Neural crest cell (in vitro differentiated cells): Measurements from ENCODE around the gene RAB9B. TPM values are rescaled to one million over a fixed set of nuclear protein-coding genes. Genes with fewer than 3 reads are reported as not detected.
"Not testable (repeated sequence)": the region's sequence is repeated elsewhere in the genome, so short reads cannot be mapped to it uniquely, and the experiment has no call there.

Source experiments
- DNase-seq: peaks from one replicate; pipeline ENCODE4 v3.0.0; 2021; ENCODE audit warnings: low read depth, mixed read lengths, low spot score
- H3K27ac Mint-ChIP-seq: one replicate; pipeline ENCODE4 v1.8.0; 2021; ENCODE audit warnings: mild to moderate bottlenecking, mixed read lengths; ENCODE audit not compliant: unreplicated experiment
- H3K27me3 Mint-ChIP-seq: 2 replicates; pipeline ENCODE4 v1.8.0; 2021; ENCODE audit warnings: low read depth, mild to moderate bottlenecking, mixed read lengths
- H3K36me3 Mint-ChIP-seq: 2 replicates; pipeline ENCODE4 v1.8.0; 2021; ENCODE audit warnings: low read depth, mild to moderate bottlenecking, mixed read lengths
- H3K4me1 Mint-ChIP-seq: 2 replicates; pipeline ENCODE4 v1.8.0; 2021; ENCODE audit warnings: mixed read lengths
- H3K4me3 Mint-ChIP-seq: one replicate; pipeline ENCODE4 v1.8.0; 2021; ENCODE audit warnings: mild to moderate bottlenecking, mixed read lengths
- H3K9me3 Mint-ChIP-seq: 2 replicates; pipeline ENCODE4 v1.8.0; 2021; ENCODE audit warnings: mixed read lengths
- total RNA-seq: library from RNA; stranded (reverse); gene quantifications from 2 replicates; pipeline ENCODE4 v1.2.1, GENCODE V29; 2021
- TF ChIP-seq, protein P1 (sequence below): fragments of 200-600 bp; sonication (generic); conservative IDR thresholded peaks from 2 replicates; pipeline ENCODE4 v1.5.0; 2021; ENCODE audit warnings: antibody characterized with exemption, mild to moderate bottlenecking

Gene RAB9B
- total RNA-seq, 1 donor from 2014 or later: 3.4 TPM

DNA sequence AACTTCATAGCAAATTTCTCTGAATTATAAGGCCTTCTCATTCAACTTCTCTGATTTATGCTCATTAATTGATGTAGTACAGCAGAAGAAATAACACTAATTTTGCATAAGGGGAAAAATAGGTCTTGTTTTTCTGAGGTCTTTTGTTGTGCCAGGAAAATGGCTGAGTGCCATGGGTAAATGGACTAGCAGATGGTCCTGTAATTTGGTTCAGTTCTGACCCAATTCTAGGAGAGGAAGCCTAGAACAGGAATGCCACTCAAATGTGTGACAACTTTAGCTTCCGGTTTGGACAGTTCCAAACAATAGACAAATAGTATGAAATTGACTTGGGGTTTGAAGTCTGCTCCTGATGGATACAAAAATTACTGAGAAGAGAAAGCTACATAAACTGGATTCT, 6.2 kb downstream of the RAB9B start:
- H3K9me3 Mint-ChIP-seq: no peaks in the 10 kb centered on the region
- H3K36me3 Mint-ChIP-seq: no peaks in the 10 kb centered on the region
- TF ChIP-seq, protein P1, sequence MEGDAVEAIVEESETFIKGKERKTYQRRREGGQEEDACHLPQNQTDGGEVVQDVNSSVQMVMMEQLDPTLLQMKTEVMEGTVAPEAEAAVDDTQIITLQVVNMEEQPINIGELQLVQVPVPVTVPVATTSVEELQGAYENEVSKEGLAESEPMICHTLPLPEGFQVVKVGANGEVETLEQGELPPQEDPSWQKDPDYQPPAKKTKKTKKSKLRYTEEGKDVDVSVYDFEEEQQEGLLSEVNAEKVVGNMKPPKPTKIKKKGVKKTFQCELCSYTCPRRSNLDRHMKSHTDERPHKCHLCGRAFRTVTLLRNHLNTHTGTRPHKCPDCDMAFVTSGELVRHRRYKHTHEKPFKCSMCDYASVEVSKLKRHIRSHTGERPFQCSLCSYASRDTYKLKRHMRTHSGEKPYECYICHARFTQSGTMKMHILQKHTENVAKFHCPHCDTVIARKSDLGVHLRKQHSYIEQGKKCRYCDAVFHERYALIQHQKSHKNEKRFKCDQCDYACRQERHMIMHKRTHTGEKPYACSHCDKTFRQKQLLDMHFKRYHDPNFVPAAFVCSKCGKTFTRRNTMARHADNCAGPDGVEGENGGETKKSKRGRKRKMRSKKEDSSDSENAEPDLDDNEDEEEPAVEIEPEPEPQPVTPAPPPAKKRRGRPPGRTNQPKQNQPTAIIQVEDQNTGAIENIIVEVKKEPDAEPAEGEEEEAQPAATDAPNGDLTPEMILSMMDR: no peak
- peaks cover 18% of the 10 kb centered on the region for H3K27me3 Mint-ChIP-seq
- no peak overlapping the region for H3K4me3 Mint-ChIP-seq
- DNase-seq: no peak
- H3K4me1 Mint-ChIP-seq: no peaks in the 10 kb centered on the region
- no peak overlapping the region for H3K27ac Mint-ChIP-seq

DNA sequence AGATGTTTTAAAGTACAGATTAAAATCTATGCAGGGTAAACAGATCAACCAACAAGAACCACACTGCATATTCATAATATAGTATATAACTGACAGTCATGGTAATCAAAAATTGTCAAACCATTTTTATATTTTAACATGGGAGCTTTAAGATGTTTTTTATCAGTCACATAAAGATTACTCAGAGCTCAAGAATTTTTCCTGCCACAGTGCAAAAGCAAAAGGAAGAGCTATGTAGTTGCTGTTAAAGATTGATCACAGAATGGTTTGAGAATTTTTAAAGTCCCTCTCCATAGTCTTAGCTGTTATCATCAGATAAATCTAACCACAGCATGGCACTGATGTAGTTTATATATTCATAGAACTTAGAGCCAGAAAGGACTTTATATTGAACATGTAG, 8.5 kb downstream of the RAB9B start:
- DNase-seq: no peak
- no peaks in the 10 kb centered on the region for H3K36me3 Mint-ChIP-seq
- no peaks in the 10 kb centered on the region for H3K4me1 Mint-ChIP-seq
- no peak overlapping the region for H3K4me3 Mint-ChIP-seq
- peaks cover 22% of the 10 kb centered on the region for H3K27me3 Mint-ChIP-seq
- no peak overlapping the region for H3K27ac Mint-ChIP-seq
- TF ChIP-seq, protein P1: no peak
- H3K9me3 Mint-ChIP-seq: no peaks in the 10 kb centered on the region

DNA sequence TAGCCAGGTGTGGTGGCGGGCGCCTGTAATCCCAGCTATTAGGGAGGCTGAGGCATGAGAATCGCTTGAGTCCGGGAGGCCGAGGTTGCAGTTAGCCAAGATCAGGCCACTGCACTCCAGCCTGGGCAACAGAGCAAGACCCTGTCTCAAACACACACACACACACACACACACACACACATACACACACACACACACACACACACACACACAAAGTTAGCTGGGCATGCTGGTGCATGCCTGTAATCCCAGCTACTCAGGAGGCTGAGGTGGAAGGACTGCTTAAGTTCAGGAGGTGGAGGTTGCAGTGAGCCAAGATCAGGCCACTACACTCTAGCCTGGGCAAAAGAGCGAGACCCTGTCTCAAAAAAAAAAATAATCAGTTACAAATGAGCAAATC, 11.3 kb downstream of the RAB9B start:
- H3K27ac Mint-ChIP-seq, DNase-seq, H3K36me3 Mint-ChIP-seq, H3K4me3 Mint-ChIP-seq, H3K4me1 Mint-ChIP-seq, H3K9me3 Mint-ChIP-seq: not testable (repeated sequence)
- peaks cover 19% of the 10 kb centered on the region for H3K27me3 Mint-ChIP-seq

DNA sequence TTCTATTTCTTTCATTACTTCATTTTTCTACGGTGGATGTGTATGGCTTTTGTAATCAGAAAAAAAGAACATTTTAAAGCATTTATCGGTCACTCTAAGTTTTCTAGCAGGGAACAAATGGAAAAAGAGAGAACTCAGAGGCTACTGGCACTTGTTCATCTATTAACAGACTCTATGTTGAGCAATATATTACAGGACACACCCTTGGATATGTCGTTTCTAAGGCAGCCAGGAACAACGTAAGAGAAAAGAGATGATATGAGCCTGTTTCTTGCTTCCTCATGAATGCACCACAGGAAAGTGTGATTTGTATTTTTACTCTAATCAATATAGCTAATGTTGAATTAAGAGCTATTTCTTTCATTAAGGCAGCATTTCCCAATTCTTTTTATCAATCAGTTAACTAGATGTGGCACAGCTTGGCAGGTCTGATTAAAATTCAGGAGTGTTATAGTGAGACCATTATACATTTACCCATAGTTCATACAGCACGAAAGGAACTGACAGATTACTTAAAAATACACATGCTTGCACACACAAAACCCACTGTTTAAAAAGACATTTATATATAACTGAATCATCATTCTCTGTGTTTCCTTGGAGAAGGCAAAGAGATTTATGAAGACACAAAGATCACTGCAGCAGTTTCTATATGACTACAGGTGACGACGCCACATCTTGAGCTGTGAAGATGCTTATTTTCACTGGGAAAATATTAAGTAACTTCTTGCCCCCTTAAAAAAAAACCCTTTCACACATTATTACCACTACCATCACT, 13.0 kb downstream of the RAB9B start:
- TF ChIP-seq, protein P1: no peak
- H3K9me3 Mint-ChIP-seq: peaks cover 5% of the 10 kb centered on the region
- peaks cover 13% of the 10 kb centered on the region for H3K27me3 Mint-ChIP-seq
- no peaks in the 10 kb centered on the region for H3K36me3 Mint-ChIP-seq
- no peak for DNase-seq
- peaks cover 4% of the 10 kb centered on the region for H3K4me1 Mint-ChIP-seq
- H3K27ac Mint-ChIP-seq: no peak overlapping the region
- no peak overlapping the region for H3K4me3 Mint-ChIP-seq

DNA sequence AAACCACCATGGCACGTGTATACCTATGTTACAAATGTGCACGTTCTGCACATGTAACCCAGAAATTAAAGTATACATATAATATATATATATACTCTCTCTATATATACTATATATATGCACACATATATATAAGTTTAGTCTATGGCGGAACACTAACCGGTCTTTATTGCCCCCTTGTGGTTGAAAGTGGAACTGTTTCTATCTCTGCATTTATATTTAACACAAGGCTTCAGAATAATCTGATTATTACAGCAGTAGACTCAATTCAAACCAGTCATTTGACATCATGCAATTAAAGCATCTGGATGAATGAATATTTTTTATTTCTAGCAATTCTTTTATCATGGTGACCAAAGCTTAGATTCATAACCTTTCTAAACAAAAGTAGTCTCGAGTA, 14.6 kb downstream of the RAB9B start:
- Mint-ChIP-seq H3K27ac (no peak overlapping the region), H3K4me1 (peaks cover 5% of the 10 kb centered on the region), H3K36me3 (no peaks in the 10 kb centered on the region), H3K27me3 (peaks cover 7% of the 10 kb centered on the region), H3K9me3 (peaks cover 5% of the 10 kb centered on the region), H3K4me3 (no peak overlapping the region)
- TF ChIP-seq, protein P1: peak; percentile 91
- DNase-seq: peak; percentile 59

- not testable (repeated sequence) for H3K9me3 Mint-ChIP-seq, H3K36me3 Mint-ChIP-seq, H3K27me3 Mint-ChIP-seq, H3K4me1 Mint-ChIP-seq, DNase-seq, H3K4me3 Mint-ChIP-seq, H3K27ac Mint-ChIP-seq
Measured at GRCh38 chrX:103817101-103817500, 15.0 kb downstream of the RAB9B start.
